Measurements from ENCODE around the gene LGALS1. TPM values are rescaled to one million over a fixed set of nuclear protein-coding genes. Genes with fewer than 3 reads are reported as not detected.

The LGALS1 gene
- polyA plus RNA-seq, 1 of the 3 experiments (the other 2 are of a cell fraction): 12,045 TPM

DNA sequence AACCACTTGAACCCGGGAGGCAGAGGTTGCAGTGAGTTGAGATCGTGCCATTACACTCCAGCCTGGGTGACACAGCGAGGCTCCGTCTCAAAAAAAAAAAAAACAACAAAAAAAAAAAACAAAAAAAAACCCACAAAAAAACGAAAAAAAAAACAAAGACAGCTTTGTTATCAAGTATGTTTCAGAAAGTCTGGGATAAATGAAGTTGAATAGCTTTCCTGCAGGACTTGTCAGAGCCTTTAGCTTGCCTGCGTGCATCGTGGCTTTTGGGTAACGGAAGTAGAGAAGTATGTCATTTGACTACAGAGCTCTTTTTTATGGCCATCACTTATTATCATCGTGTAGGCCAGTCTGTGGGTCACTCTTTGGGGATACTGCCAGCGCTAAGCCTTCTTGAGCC is 36.1 kb downstream of the LGALS1 start:
- H3K27me3 ChIP-seq (ENCODE audit: insufficient read depth): no peaks in the 10 kb centered on the region
- peaks cover 0 to 3% of the 10 kb centered on the region in 2 experiments for H3K36me3 ChIP-seq (replicated peaks in 1 of 2; ENCODE audit: control insufficient read depth in 1 of 2, insufficient read depth in 2 of 2, low read length in 1 of 2)
- H3K27ac ChIP-seq (ENCODE audit: low read depth in 2 of 2, low read length in 1 of 2): no peak overlapping the region
- H4K20me1 ChIP-seq (ENCODE audit: insufficient read depth): no peaks in the 10 kb centered on the region
- POLR2A ChIA-PET: no interaction called here
- 92% methylated on average over 10 of the region's 10 CpGs for WGBS (ENCODE audit: low lambda C conversion rate)
- H3K9me3 ChIP-seq: no peaks in the 10 kb centered on the region
- H3K9me2 ChIP-seq: no peaks in the 10 kb centered on the region
- peaks cover 5% of the 10 kb centered on the region for H3F3A ChIP-seq (replicated peaks; ENCODE audit: insufficient read depth)
- no peak overlapping the region for H2AFZ ChIP-seq (ENCODE audit: low read depth)
- no peaks in the 10 kb centered on the region for H3K4me1 ChIP-seq (ENCODE audit: control insufficient read depth in 1 of 2, insufficient read depth in 2 of 2, low read depth in 1 of 2, low read length in 1 of 2)
- no peak overlapping the region for H3K4me2 ChIP-seq
- DNase-seq: no peak
- no peak overlapping the region for H3K4me3 ChIP-seq (ENCODE audit: low read depth in 2 of 2, low read length in 1 of 2)
- H3K9ac ChIP-seq: no peak overlapping the region
- no peaks in the 10 kb centered on the region for H3K79me2 ChIP-seq (ENCODE audit: insufficient read depth)
- TF ChIP-seq FOSL2 (IDR thresholded peaks at IDR 0.05; ENCODE audit: borderline replicate concordance, low read depth) (no peak), FOXJ3 (CRISPR knock-in tag; IDR thresholded peaks at IDR 0.05) (no peak)
- CTCF ChIA-PET: interaction anchor here (0.7 to 2.3 kb wide), 3 partner anchors 15 to 119 kb away, joined by 3 to 12 read pairs (median 4); partner anchors contain the start of gene TRIOBP

- no peaks in the 10 kb centered on the region for H3K27me3 ChIP-seq (ENCODE audit: insufficient read depth)
- TF ChIP-seq USF1 (IDR thresholded peaks at IDR 0.05; ENCODE audit: borderline replicate concordance, low read depth) (no peak), PBX3 (IDR thresholded peaks at IDR 0.05) (no peak), POLR2AphosphoS5 (IDR thresholded peaks at IDR 0.05; ENCODE audit: low read depth, low read length) (no peak), SMC3 (IDR thresholded peaks at IDR 0.05; ENCODE audit: low read depth, low read length) (no peak), FOSL2 (IDR thresholded peaks at IDR 0.05; ENCODE audit: borderline replicate concordance, low read depth) (no peak), SIN3A (IDR thresholded peaks at IDR 0.05; ENCODE audit: borderline replicate concordance, low read depth, low read length) (no peak), EP300 (IDR thresholded peaks at IDR 0.05; ENCODE audit: borderline replicate concordance in 1 of 2, low read depth in 1 of 2, low read length in 1 of 2) (no peak), TAF1 (IDR thresholded peaks at IDR 0.05; ENCODE audit: borderline replicate concordance, low read depth, low read length) (no peak), FOXM1 (IDR thresholded peaks at IDR 0.05; ENCODE audit: low read depth) (no peak), IRF3 (IDR thresholded peaks at IDR 0.05; ENCODE audit: low read depth, low read length) (no peak), ELF1 (IDR thresholded peaks at IDR 0.05) (no peak), NFIC (IDR thresholded peaks at IDR 0.05; ENCODE audit: borderline replicate concordance) (no peak), RAD21 (IDR thresholded peaks at IDR 0.05; ENCODE audit: low read length) (no peak), TCF12 (IDR thresholded peaks at IDR 0.05) (no peak), TEAD4 (IDR thresholded peaks at IDR 0.05; ENCODE audit: borderline replicate concordance, insufficient read depth) (no peak), USF2 (IDR thresholded peaks at IDR 0.05; ENCODE audit: borderline replicate concordance, low read depth, low read length) (no peak), GATA2 (CRISPR knock-in tag; IDR thresholded peaks at IDR 0.05) (no peak), RFX5 (IDR thresholded peaks at IDR 0.05; ENCODE audit: low read length) (no peak)
- TF ChIP-seq, protein P1, sequence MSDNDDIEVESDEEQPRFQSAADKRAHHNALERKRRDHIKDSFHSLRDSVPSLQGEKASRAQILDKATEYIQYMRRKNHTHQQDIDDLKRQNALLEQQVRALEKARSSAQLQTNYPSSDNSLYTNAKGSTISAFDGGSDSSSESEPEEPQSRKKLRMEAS (IDR thresholded peaks at IDR 0.05; ENCODE audit: low read depth): no peak
- no peak overlapping the region for H2AFZ ChIP-seq (ENCODE audit: low read depth)
- DNase-seq: no peak
- H3F3A ChIP-seq (replicated peaks; ENCODE audit: insufficient read depth): peaks cover 5% of the 10 kb centered on the region
- no peak overlapping the region for H3K9ac ChIP-seq
- no peak overlapping the region for H3K4me3 ChIP-seq (ENCODE audit: low read depth in 2 of 2, low read length in 1 of 2)
- no peaks in the 10 kb centered on the region for H3K9me2 ChIP-seq
- no peak overlapping the region for H3K27ac ChIP-seq (ENCODE audit: low read depth in 2 of 2, low read length in 1 of 2)
- CTCF ChIA-PET: interaction anchor here (1.1 to 2.0 kb wide), 4 partner anchors 21 to 90 kb away, joined by 3 to 6 read pairs (median 4); no protein-coding TSS in a partner anchor
- no peaks in the 10 kb centered on the region for H3K79me2 ChIP-seq (ENCODE audit: insufficient read depth)
- H3K36me3 ChIP-seq (replicated peaks in 1 of 2; ENCODE audit: control insufficient read depth in 1 of 2, insufficient read depth in 2 of 2, low read length in 1 of 2): peaks cover 0 to 3% of the 10 kb centered on the region in 2 experiments
- no peaks in the 10 kb centered on the region for H3K9me3 ChIP-seq
- POLR2A ChIA-PET: no interaction called here
- H3K4me2 ChIP-seq: no peak overlapping the region
- no peaks in the 10 kb centered on the region for H4K20me1 ChIP-seq (ENCODE audit: insufficient read depth)
- 100% methylated on average over 7 of the region's 7 CpGs for WGBS (ENCODE audit: low lambda C conversion rate)
- no peaks in the 10 kb centered on the region for H3K4me1 ChIP-seq (ENCODE audit: control insufficient read depth in 1 of 2, insufficient read depth in 2 of 2, low read depth in 1 of 2, low read length in 1 of 2)
These were observed 38.3 kb downstream of the LGALS1 start for GRCh38 chr22:37713761-37714160.
